NCI-H69 (cell line): Measurements from ENCODE around the gene POGZ.

ENCODE experiments used
- DNase-seq: peaks from one replicate; lab custom pipeline; 2025; lab: John Stamatoyannopoulos, UW

POGZ gene

GRCh38 chr1:151459331-151460046, at the start of gene POGZ:
TSS of gene POGZ (minus strand) at chr1:151459494. CDS start at chr1:151442204, 17,290 bp downstream.
- peak; percentile 99 for DNase-seq

GRCh38 chr1:151508833-151509232, 49.5 kb upstream of the POGZ start:
- no peak for DNase-seq

- DNase-seq = no peak
Observed at GRCh38 chr1:151504759-151505158, 45.5 kb upstream of the POGZ start.

DNA sequence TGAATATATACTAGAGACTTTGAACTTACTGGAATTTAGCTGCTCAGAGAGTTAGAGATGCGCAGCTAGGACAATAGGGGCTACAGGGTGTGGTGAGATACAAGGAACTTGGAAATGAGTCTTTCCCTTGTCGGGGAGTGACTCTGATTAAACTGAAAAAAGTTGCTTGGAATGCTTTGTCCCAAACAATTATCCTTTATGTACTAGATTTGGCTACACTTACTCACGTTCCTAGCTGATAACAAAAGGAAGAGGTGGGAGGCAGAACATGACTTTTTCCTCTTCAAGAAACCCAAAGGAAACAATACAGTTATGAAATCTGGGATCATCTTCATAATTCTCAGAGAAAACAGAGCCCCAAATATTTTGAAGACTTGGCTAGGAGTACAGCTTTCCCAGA, 45.0 kb upstream of the POGZ start:
- no peak for DNase-seq

- DNase-seq = no peak
Observed at GRCh38 chr1:151502859-151503780, 43.8 kb upstream of the POGZ start.

DNA sequence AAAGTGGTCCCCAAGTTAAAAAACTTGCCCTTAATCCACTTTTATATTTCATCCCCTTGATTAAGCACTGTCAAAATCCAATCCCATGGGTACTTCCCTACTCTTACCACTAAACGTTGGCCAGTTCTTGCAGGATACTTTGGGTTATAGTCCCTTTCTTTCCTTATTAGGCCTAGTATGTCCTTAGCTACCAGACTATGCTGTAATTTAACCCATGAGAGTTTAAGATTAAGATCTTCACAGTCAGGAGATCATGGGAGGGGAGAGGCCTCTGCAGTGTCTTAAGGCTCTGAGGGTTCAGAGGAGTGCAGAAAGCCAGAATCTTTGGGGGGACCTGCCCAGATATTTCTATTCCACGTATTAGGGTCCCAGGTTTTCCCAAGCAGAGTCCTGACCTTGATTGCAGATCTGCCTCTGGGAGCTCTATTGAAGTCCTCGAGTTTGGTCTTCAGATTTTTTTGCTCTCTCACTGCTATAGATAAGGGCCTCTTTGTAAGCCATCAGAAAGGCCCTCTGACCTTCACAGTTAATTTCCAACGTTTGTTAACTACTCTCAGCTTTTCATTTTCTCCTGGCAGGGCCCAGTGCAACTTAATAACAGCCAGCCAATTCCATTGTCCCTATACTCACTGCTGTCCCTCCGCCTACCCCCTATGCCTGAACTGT, 42.9 kb upstream of the POGZ start:
- no peak for DNase-seq

GRCh38 chr1:151501474-151501873, 42.2 kb upstream of the POGZ start:
- peak; percentile 26 for DNase-seq

- DNase-seq = no peak
Observed at GRCh38 chr1:151499930-151500329, 40.6 kb upstream of the POGZ start.

GRCh38 chr1:151499365-151499764, 40.1 kb upstream of the POGZ start:
- no peak for DNase-seq

GRCh38 chr1:151495316-151495715, 36.0 kb upstream of the POGZ start:
- DNase-seq = no peak

GRCh38 chr1:151494741-151495281, 35.5 kb upstream of the POGZ start:
- peak; percentile 80 for DNase-seq

- no peak for DNase-seq
Observed at GRCh38 chr1:151493042-151493441, 33.7 kb upstream of the POGZ start.

DNA sequence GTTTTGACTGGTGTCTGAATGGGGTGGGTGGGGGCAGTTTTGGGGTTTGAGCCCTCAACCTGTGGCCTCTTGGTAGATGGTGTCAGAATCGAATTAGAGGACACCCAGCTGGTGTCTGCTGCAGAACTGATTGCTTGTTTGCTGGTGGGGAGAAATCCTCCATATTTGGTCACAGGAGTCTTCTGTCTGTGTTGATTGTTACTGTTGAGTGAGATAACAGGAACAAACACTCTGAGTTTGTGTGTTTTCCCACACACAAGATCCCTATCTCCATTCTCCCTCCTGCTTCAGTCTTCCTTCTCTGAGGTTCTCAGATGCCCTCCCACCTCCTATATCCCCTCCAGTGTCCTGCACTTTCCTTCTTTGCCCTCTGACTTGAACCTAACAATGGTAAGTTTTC, 32.8 kb upstream of the POGZ start:
- DNase-seq = no peak

DNA sequence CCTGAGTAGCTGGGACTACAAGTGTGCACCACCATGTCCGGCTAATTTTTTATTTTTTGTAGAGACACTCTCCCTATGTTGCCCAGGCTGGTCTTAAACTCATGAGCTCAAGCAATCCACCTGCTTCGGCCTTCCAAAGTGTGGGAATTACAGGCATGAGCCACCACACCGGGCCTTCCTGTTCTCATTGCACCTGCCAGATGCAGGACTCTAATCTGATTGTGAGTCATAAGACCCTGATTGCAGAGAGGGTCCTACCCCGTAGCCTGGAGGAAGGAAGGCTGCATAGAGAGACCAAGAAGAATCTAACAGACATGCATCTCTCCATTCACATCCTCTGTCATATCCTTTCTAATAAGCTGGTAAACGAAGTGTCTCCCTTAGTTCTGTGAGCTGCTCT, 32.3 kb upstream of the POGZ start:
- no peak for DNase-seq

DNA sequence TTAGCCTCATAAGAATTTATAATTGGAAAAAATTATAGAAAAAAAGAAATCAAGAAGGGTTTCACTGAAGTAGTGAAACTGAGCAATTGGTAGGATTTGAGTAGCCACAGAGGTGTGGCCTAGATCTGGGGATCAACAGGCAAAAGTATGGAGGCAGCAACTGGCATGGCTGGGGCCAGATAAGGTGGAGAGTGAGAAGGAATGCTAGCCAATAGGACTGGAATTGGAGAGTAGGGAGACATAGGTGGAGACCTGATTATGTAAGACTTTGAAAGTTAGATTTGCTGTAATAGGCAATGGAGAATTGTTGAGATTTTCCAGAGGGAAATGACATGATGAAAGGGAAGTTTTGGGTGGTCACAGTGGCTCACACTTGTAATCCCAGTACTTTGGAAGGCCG, 27.3 kb upstream of the POGZ start:
- no peak for DNase-seq

DNA sequence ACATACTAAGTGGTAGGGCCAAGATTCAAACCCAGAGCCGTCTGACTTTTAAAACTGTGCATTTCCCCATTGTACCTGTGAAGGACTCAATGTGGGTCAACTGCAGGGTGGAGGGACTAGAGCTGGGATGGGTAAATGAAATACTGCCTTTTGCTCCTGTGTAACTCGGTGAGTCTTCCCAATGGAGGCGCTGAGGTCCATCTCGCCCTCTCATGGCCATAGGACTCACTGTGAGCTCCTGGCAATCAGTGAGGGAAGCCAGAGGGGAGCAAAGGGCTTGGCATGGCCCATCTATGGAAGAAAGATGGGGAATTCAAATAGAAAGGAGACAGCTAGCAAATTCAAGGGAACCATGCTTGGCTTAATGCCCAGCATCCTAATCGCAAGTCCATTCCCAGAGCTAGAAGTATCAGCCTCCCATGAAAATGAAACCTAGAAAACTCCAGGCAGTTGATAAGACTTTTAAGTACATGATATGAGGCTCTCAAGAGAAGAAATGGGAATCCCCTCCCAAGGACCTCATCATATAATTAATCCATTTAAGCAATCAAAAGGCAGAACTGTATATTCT, 26.5 kb upstream of the POGZ start:
- no peak for DNase-seq

DNA sequence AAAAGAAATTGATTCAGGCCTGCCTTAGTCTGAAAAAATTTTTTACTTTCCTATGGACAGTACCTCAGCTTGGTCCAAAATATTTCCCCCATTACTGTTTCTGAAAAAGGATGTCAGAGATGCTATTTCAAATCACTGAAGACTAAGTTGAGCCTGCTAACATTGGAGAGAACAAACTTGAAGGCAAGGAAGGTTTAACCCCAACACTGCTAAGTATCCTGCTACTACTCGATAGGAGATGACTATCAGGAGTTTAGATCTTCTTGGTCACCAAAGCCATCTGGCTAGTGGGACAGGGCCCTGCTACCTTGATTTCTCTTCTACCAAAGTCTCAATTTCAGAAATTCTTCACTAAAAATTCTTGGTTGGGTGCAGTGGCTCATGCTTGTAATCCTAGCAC, 22.7 kb upstream of the POGZ start:
- DNase-seq = no peak

DNA sequence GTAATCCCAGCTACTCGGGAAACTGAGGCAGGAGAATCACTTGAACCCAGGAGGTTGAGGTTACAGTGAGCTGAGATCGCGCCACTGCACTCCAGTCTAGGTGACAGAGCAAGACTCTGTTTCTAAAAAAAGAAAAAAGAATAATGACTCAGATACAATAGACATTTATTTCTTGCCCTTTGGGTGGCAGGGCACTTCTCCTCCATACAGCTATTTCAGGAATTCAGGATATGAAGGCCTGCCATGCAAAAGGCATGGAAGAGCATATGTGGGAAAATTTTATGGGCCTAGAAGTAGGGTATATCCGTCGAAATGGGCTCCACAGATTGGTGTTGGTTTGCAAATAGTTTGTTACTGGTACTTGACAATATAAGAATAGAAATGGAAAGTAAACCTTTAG, 20.2 kb upstream of the POGZ start:
- DNase-seq = no peak

- DNase-seq = no peak
Observed at GRCh38 chr1:151478923-151479322, 19.6 kb upstream of the POGZ start.

- DNase-seq = peak; percentile 30
Observed at GRCh38 chr1:151478140-151478812, 19.0 kb upstream of the POGZ start.

- DNase-seq = no peak
Observed at GRCh38 chr1:151477066-151477465, 17.8 kb upstream of the POGZ start.

DNA sequence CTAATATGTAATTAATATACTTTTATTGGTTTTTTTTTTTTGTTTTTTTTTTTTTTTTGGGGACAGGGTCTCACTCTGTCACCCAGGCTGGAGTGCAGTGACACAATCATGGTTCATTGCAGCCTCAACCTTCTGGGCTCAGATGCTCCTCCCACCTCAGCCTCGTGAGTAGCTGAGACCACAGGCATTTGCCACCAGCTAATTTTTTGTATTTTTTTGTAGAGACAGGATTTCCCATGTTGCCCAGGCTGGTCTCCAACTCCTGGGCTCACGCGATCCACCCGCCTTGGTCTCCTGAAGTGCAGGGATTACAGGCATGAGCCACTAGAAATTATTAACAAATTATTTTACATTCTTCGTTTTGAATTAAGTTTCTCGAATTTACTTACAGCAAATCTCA, 16.8 kb upstream of the POGZ start:
- DNase-seq = no peak
